H9 (cell line): Measurements from ENCODE around the gene PTP4A1. TPM values are rescaled to one million over a fixed set of nuclear protein-coding genes. Genes with fewer than 3 reads are reported as not detected.

ENCODE experiments used
- DNase-seq: peaks from one replicate; pipeline ENCODE4 v3.0.0-alpha.2; 2017
- H2AFZ ChIP-seq: one replicate; pipeline ENCODE4 v1.6.1; 2013; ENCODE audit warnings: mild to moderate bottlenecking, low read length, control low read depth, moderate library complexity
- H2AK5ac ChIP-seq: 2 replicates; pipeline ENCODE4 v1.6.1; 2013; ENCODE audit warnings: low read length, control low read depth, mixed read lengths; ENCODE audit not compliant: insufficient read length
- H2BK120ac ChIP-seq: one replicate; pipeline ENCODE4 v1.6.1; 2013; ENCODE audit warnings: low read depth, mild to moderate bottlenecking, low read length, control low read depth, inconsistent platforms; ENCODE audit not compliant: poor library complexity, severe bottlenecking
- H2BK12ac ChIP-seq: 2 replicates; pipeline ENCODE4 v1.6.1; 2013; ENCODE audit warnings: low read length, control low read depth, mixed read lengths, low read depth; ENCODE audit not compliant: insufficient read length
- H2BK15ac ChIP-seq: 2 replicates; pipeline ENCODE4 v1.6.1; 2013; ENCODE audit warnings: low read depth, low read length, control low read depth
- H2BK20ac ChIP-seq: one replicate; pipeline ENCODE4 v1.6.1; 2013; ENCODE audit warnings: low read depth, mild to moderate bottlenecking, low read length, control low read depth, inconsistent platforms; ENCODE audit not compliant: poor library complexity, severe bottlenecking
- H2BK5ac ChIP-seq: 2 replicates; pipeline ENCODE4 v1.6.1; 2013; ENCODE audit warnings: low read length, control low read depth, mixed read lengths; ENCODE audit not compliant: insufficient read length
- H3K14ac ChIP-seq: 2 replicates; pipeline ENCODE4 v1.6.1; 2013; ENCODE audit warnings: low read length, control low read depth; ENCODE audit not compliant: insufficient read depth
- H3K18ac ChIP-seq: 2 replicates; pipeline ENCODE4 v1.6.1; 2013; ENCODE audit warnings: low read depth, mild to moderate bottlenecking, mixed read lengths, low read length, control low read depth; ENCODE audit not compliant: insufficient read length
- H3K23ac ChIP-seq: 2 replicates; pipeline ENCODE4 v1.6.1; 2013; ENCODE audit warnings: low read length, control low read depth, mixed read lengths, low read depth; ENCODE audit not compliant: insufficient read length
- H3K23me2 ChIP-seq: 2 replicates; pipeline ENCODE4 v1.6.1; 2013; ENCODE audit warnings: low read depth, mild to moderate bottlenecking, mixed read lengths, low read length, control low read depth; ENCODE audit not compliant: insufficient read length, poor library complexity, severe bottlenecking
- H3K27ac ChIP-seq: 2 replicates; pipeline ENCODE4 v1.5.1; 2013; ENCODE audit warnings: low read length, control low read depth, mixed read lengths, low read depth; ENCODE audit not compliant: insufficient read length
- H3K27me3 ChIP-seq: 2 replicates; pipeline ENCODE4 v1.6.1; 2013; ENCODE audit warnings: low read length, control low read depth, inconsistent platforms; ENCODE audit not compliant: insufficient read depth
- H3K4ac ChIP-seq: 2 replicates; pipeline ENCODE4 v1.6.1; 2013; ENCODE audit warnings: low read depth, mild to moderate bottlenecking, control low read depth, inconsistent platforms, low read length, moderate library complexity
- H3K4me1 ChIP-seq: 2 replicates; pipeline ENCODE4 v1.6.1; 2013; ENCODE audit warnings: low read length, control low read depth, inconsistent platforms; ENCODE audit not compliant: insufficient read depth
- H3K4me2 ChIP-seq: 2 replicates; pipeline ENCODE4 v1.6.1; 2013; ENCODE audit warnings: low read length, control low read depth, mixed read lengths; ENCODE audit not compliant: insufficient read length, insufficient read depth
- H3K56ac ChIP-seq: 2 replicates; pipeline ENCODE4 v1.6.1; 2013; ENCODE audit warnings: low read depth, mild to moderate bottlenecking, mixed read lengths, low read length, control low read depth; ENCODE audit not compliant: insufficient read length
- H3K79me1 ChIP-seq: 2 replicates; pipeline ENCODE4 v1.6.1; 2013; ENCODE audit warnings: low read depth, mild to moderate bottlenecking, moderate library complexity, low read length, control low read depth, inconsistent platforms; ENCODE audit not compliant: insufficient read depth, poor library complexity, severe bottlenecking
- H3K79me2 ChIP-seq: 2 replicates; pipeline ENCODE4 v1.6.1; 2013; ENCODE audit warnings: low read length, control low read depth, inconsistent platforms; ENCODE audit not compliant: insufficient read depth
- H3K9ac ChIP-seq: 2 replicates; pipeline ENCODE4 v1.6.1; 2013; ENCODE audit warnings: low read length, control low read depth, mixed read lengths; ENCODE audit not compliant: insufficient read length; ENCODE audit errors: extremely low read depth
- H3K9me3 ChIP-seq: one replicate; pipeline ENCODE4 v1.6.1; 2013; ENCODE audit warnings: low read depth, low read length, inconsistent platforms; ENCODE audit not compliant: control insufficient read depth
- H3T11ph ChIP-seq: one replicate; pipeline ENCODE4 v1.6.1; 2013; ENCODE audit warnings: mild to moderate bottlenecking, low read length, control low read depth, inconsistent platforms
- H4K20me1 ChIP-seq: one replicate; pipeline ENCODE4 v1.6.1; 2013; ENCODE audit not compliant: control insufficient read depth, insufficient read length, insufficient read depth
- H4K5ac ChIP-seq: 2 replicates; pipeline ENCODE4 v1.6.1; 2013; ENCODE audit warnings: low read depth, mild to moderate bottlenecking, mixed read lengths, low read length, control low read depth; ENCODE audit not compliant: insufficient read length
- H4K8ac ChIP-seq: replicated peaks from 2 replicates; pipeline ENCODE4 v1.6.1; 2013; ENCODE audit warnings: low read length, control low read depth, mixed read lengths, low read depth; ENCODE audit not compliant: insufficient read length
- H4K91ac ChIP-seq: 2 replicates; pipeline ENCODE4 v1.6.1; 2013; ENCODE audit warnings: low read depth, mild to moderate bottlenecking, moderate library complexity, mixed read lengths, low read length, control low read depth; ENCODE audit not compliant: insufficient read length
- H3K27ac Mint-ChIP-seq, 3 experiments: 2 replicates in 2 of 3; 3 replicates in 1 of 3; pipeline ENCODE4 v1.8.0; 2020 to 2021; ENCODE audit warnings: mixed read lengths in 3 of 3, mild to moderate bottlenecking in 1 of 3, moderate library complexity in 1 of 3
- H3K27me3 Mint-ChIP-seq: 2 replicates; pipeline ENCODE4 v1.8.0; 2021; ENCODE audit warnings: low read depth, mild to moderate bottlenecking, moderate library complexity, mixed read lengths
- H3K36me3 Mint-ChIP-seq, 3 experiments: 2 replicates in 2 of 3; 3 replicates in 1 of 3; pipeline ENCODE4 v1.8.0; 2020 to 2021; ENCODE audit warnings: low read depth in 3 of 3, mixed read lengths in 3 of 3; ENCODE audit not compliant: insufficient read depth in 1 of 3
- H3K4me1 Mint-ChIP-seq, 2 experiments: 2 replicates each; pipeline ENCODE4 v1.8.0; 2020; ENCODE audit warnings: mixed read lengths in 2 of 2
- H3K4me3 Mint-ChIP-seq, 2 experiments: 2 replicates in 1 of 2; 3 replicates in 1 of 2; pipeline ENCODE4 v1.8.0; 2020 to 2021; ENCODE audit warnings: mild to moderate bottlenecking in 2 of 2, mixed read lengths in 2 of 2, moderate library complexity in 1 of 2
- H3K9me3 Mint-ChIP-seq, 2 experiments: 2 replicates in 1 of 2; 3 replicates in 1 of 2; pipeline ENCODE4 v1.8.0; 2020; ENCODE audit warnings: mild to moderate bottlenecking in 2 of 2, mixed read lengths in 2 of 2, moderate library complexity in 1 of 2
- WGBS: extraction: QIAGEN DNeasy Blood & Tissue Kit; methylation state at CpG from one replicate; pipeline ENCODE4 v1.1.7; 2013; ENCODE audit warnings: missing lambda C conversion rate, low lambda C conversion rate, mixed read lengths; ENCODE audit not compliant: insufficient read length; ENCODE audit errors: extremely low coverage; 5-methylcytosine and 5-hydroxymethylcytosine counted together
- total RNA-seq: library from RNA; stranded (reverse); gene quantifications from 2 replicates; pipeline ENCODE4 v1.2.1, GENCODE V29; 2021
- TF ChIP-seq, protein P1 (sequence below): fragments of 200-600 bp; sonication (generic); conservative IDR thresholded peaks from 3 replicates; pipeline ENCODE4 v1.8.0; 2021; ENCODE audit warnings: antibody characterized with exemption, mild to moderate bottlenecking

PTP4A1 gene
- total RNA-seq, 1 experiment from 2014 or later: 85.9 TPM

DNA sequence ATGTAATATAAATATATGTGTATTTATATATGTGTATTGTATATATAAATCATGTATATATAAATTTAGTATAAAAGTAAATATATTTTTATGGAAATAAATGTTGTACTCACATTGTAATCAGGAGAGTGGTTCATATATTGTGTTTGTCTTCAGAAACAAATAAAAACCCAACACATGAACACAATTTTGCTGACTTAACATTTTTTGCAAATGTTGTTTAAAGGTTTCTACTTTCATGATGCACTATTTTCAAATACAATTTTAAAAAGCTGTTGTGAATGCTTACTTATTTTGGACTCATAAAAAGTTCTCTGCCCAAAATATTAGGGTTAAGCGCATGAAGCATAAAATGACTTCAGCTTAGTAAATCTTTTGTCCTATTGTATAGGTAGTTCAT is 39.3 kb downstream of the PTP4A1 start:
- no peak overlapping the region for H4K5ac ChIP-seq
- no peaks in the 10 kb centered on the region for H3K4me1 ChIP-seq
- H3K27ac ChIP-seq: no peak overlapping the region
- no peak overlapping the region for H3K4ac ChIP-seq
- no peaks in the 10 kb centered on the region for H3K23me2 ChIP-seq
- no peaks in the 10 kb centered on the region for H3K9me3 ChIP-seq
- H2BK5ac ChIP-seq: no peak overlapping the region
- no peaks in the 10 kb centered on the region for H3K4me1 Mint-ChIP-seq
- H2AK5ac ChIP-seq: no peak overlapping the region
- H3K4me2 ChIP-seq: no peak overlapping the region
- no peak overlapping the region for H4K91ac ChIP-seq
- no peak overlapping the region for H3K9ac ChIP-seq
- H3K18ac ChIP-seq: no peak overlapping the region
- H2BK120ac ChIP-seq: no peak overlapping the region
- TF ChIP-seq, protein P1, sequence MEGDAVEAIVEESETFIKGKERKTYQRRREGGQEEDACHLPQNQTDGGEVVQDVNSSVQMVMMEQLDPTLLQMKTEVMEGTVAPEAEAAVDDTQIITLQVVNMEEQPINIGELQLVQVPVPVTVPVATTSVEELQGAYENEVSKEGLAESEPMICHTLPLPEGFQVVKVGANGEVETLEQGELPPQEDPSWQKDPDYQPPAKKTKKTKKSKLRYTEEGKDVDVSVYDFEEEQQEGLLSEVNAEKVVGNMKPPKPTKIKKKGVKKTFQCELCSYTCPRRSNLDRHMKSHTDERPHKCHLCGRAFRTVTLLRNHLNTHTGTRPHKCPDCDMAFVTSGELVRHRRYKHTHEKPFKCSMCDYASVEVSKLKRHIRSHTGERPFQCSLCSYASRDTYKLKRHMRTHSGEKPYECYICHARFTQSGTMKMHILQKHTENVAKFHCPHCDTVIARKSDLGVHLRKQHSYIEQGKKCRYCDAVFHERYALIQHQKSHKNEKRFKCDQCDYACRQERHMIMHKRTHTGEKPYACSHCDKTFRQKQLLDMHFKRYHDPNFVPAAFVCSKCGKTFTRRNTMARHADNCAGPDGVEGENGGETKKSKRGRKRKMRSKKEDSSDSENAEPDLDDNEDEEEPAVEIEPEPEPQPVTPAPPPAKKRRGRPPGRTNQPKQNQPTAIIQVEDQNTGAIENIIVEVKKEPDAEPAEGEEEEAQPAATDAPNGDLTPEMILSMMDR: no peak
- H3K79me1 ChIP-seq: no peaks in the 10 kb centered on the region
- no peak overlapping the region for H2BK20ac ChIP-seq
- no CpG with 5 or more reads among the region's 1 CpG for WGBS
- H3K14ac ChIP-seq: no peak overlapping the region
- no peak overlapping the region for H4K8ac ChIP-seq
- DNase-seq: no peak
- no peak overlapping the region for H3K56ac ChIP-seq
- H2BK12ac ChIP-seq: no peak overlapping the region
- no peaks in the 10 kb centered on the region for H3K9me3 Mint-ChIP-seq
- no peaks in the 10 kb centered on the region for H3K27me3 ChIP-seq
- H3K4me3 Mint-ChIP-seq: no peak overlapping the region
- H4K20me1 ChIP-seq: no peaks in the 10 kb centered on the region
- no peak overlapping the region for H2AFZ ChIP-seq
- no peak overlapping the region for H2BK15ac ChIP-seq
- no peaks in the 10 kb centered on the region for H3K79me2 ChIP-seq
- H3K27me3 Mint-ChIP-seq: no peaks in the 10 kb centered on the region
- no peak overlapping the region for H3K27ac Mint-ChIP-seq
- H3T11ph ChIP-seq: no peak overlapping the region
- H3K36me3 Mint-ChIP-seq: no peaks in the 10 kb centered on the region
- H3K23ac ChIP-seq: no peak overlapping the region
